GM19240 (cell line): ENCODE measurements around the gene CCDC57.

Source experiments
- DNase-seq: peaks from one replicate; pipeline ENCODE4 v3.0.0; 2011; ENCODE audit warnings: low spot score; ENCODE audit not compliant: insufficient read length

CCDC57 gene

GRCh38 chr17:82108038-82108437 lies 104.6 kb downstream of the CCDC57 start:
- no peak for DNase-seq

GRCh38 chr17:82107341-82107860 lies 105.2 kb downstream of the CCDC57 start:
- no peak for DNase-seq

- DNase-seq = no peak
Observed at GRCh38 chr17:82106688-82107305, 105.8 kb downstream of the CCDC57 start.

GRCh38 chr17:82105882-82106687 lies 106.6 kb downstream of the CCDC57 start:
- DNase-seq = peak; percentile 95

GRCh38 chr17:82105417-82105881 lies 107.2 kb downstream of the CCDC57 start:
- DNase-seq = no peak

- DNase-seq = no peak
Observed at GRCh38 chr17:82104797-82105416, 107.7 kb downstream of the CCDC57 start.

- no peak for DNase-seq
Observed at GRCh38 chr17:82103553-82104451, 108.8 kb downstream of the CCDC57 start.

GRCh38 chr17:82101767-82102679 lies 110.6 kb downstream of the CCDC57 start:
- DNase-seq = no peak

GRCh38 chr17:82101301-82101715 lies 111.3 kb downstream of the CCDC57 start:
- DNase-seq = no peak

GRCh38 chr17:82100502-82101298 lies 111.9 kb downstream of the CCDC57 start:
- no peak for DNase-seq

- no peak for DNase-seq
Observed at GRCh38 chr17:82098939-82099763, 113.5 kb downstream of the CCDC57 start.

GRCh38 chr17:82098169-82098938 lies 114.3 kb downstream of the CCDC57 start, which contains the start of gene FASN:
FASN (minus strand) TSS chr17:82098236; CDS start chr17:82096445, 1,791 bp downstream.
- DNase-seq = peak; percentile 100

GRCh38 chr17:82097919-82098168 lies 114.8 kb downstream of the CCDC57 start:
- no peak for DNase-seq

- peak; percentile 61 for DNase-seq
Observed at GRCh38 chr17:82097184-82097918, 115.3 kb downstream of the CCDC57 start.

- no peak for DNase-seq
Observed at GRCh38 chr17:82096709-82097183, 115.9 kb downstream of the CCDC57 start.

GRCh38 chr17:82095777-82096708 lies 116.6 kb downstream of the CCDC57 start:
- DNase-seq = no peak
